ENCODE results near the gene WDR86. TPM values are rescaled to one million over a fixed set of nuclear protein-coding genes. Genes with fewer than 3 reads are reported as not detected.
A peak's percentile ranks its signal among the peaks of the same experiment; 100 is the strongest.

Gene WDR86
- total and polyA plus RNA-seq, 2 of the 8 experiments (the other 6 are each of a cell fraction or from before 2014, with no cell fraction given): 12.7 to 15.8 TPM

- no peak for TF ChIP-seq CBX8 (IDR thresholded peaks at IDR 0.05; ENCODE audit: borderline replicate concordance, low read depth, low read length)
- 0 out of 2 replicates have a peak, but pooled peaks have one; percentile 20 for TF ChIP-seq PHF8 (conservative IDR thresholded peaks at IDR 0.05; ENCODE audit: low read depth, low read length)
- no peak for TF ChIP-seq EP300 (IDR thresholded peaks at IDR 0.05; ENCODE audit: borderline replicate concordance in 1 of 2, low read depth in 2 of 2, low read length in 2 of 2)
- no peak for TF ChIP-seq SP1 (IDR thresholded peaks at IDR 0.05; ENCODE audit: low read depth, low read length)
- TF ChIP-seq SAP30 (IDR thresholded peaks at IDR 0.05; ENCODE audit: insufficient read depth, insufficient replicate concordance, low read length): peak; percentile 43
- TF ChIP-seq TAF7 (optimal IDR thresholded peaks at IDR 0.05; ENCODE audit: borderline replicate concordance, low read depth, low read length): no peak
- no peak for TF ChIP-seq KDM1A (IDR thresholded peaks at IDR 0.05; ENCODE audit: borderline replicate concordance, low read length)
- no peak for TF ChIP-seq SP2 (IDR thresholded peaks at IDR 0.05; ENCODE audit: low read length)
- no peak for TF ChIP-seq CHD1 (IDR thresholded peaks at IDR 0.05; ENCODE audit: low read depth, low read length)
- TF ChIP-seq SIN3A (conservative IDR thresholded peaks at IDR 0.05 in 1 of 2, IDR thresholded peaks at IDR 0.05 in 1 of 2; ENCODE audit: low read depth in 1 of 2, low read length in 2 of 2): 0 out of 4 replicates have a peak, but pooled peaks have one; percentile 1 to 53
- TF ChIP-seq CTBP2 (IDR thresholded peaks at IDR 0.05; ENCODE audit: borderline replicate concordance, insufficient read depth, insufficient read length, low read length): no peak
- 0 out of 2 replicates have a peak, but pooled peaks have one; percentile 26 for TF ChIP-seq CREB1 (IDR thresholded peaks at IDR 0.05)
- TF ChIP-seq JUND (IDR thresholded peaks at IDR 0.05; ENCODE audit: low read length): no peak
- TF ChIP-seq SIRT6 (IDR thresholded peaks at IDR 0.05; ENCODE audit: low read length): no peak
- no peak for TF ChIP-seq BCL11A (IDR thresholded peaks at IDR 0.05; ENCODE audit: low read depth in 2 of 2, low read length in 2 of 2)
- no peak for TF ChIP-seq NANOG (IDR thresholded peaks at IDR 0.05; ENCODE audit: insufficient read depth, low read depth, low read length, poor library complexity, severe bottlenecking)
- TF ChIP-seq USF2 (IDR thresholded peaks at IDR 0.05; ENCODE audit: low read length): no peak
- no peak for TF ChIP-seq TBP (IDR thresholded peaks at IDR 0.05; ENCODE audit: low read depth, low read length)
- peak; percentile 7 for TF ChIP-seq ASH2L (IDR thresholded peaks at IDR 0.05; ENCODE audit: low read length)
- TF ChIP-seq FOSL1 (IDR thresholded peaks at IDR 0.05; ENCODE audit: insufficient read depth, low read depth, low read length): no peak
Observed at GRCh38 chr7:151408839-151409666, 785 bp downstream of the WDR86 start (continued).
